Measurements from ENCODE around the gene CHD6. TPM values are rescaled to one million over a fixed set of nuclear protein-coding genes. Genes with fewer than 3 reads are reported as not detected.
A peak's percentile ranks its signal among the peaks of the same experiment; 100 is the strongest.

The CHD6 gene
- total and polyA plus RNA-seq, 8 donors, result 9.8 to 32.6 (median 19.5) TPM

DNA sequence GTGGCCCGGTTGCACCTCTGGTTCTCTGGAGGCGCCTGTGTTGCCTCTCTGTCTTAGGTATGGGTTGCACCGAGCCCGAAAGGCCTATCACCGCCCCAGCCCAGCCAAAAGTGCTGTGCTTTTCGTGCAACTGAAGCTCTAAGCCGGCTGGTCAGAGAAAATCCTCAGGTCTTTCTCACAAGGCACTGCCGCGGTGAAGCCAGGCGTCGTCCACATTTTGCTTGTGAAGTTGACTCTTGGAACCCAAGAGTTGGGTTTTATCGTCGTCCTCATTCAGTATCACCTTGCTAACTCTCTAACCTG is 250.8 kb downstream of the CHD6 start:
- Histone ChIP-seq H3K36me3 (no peaks in the 10 kb centered on the region), H3K4me1 (no peaks in the 10 kb centered on the region), H3K27ac (no peak overlapping the region), H3K27me3 (peaks cover 0 to 13% (median 0%) of the 10 kb centered on the region in 4 donors), H3K4me3 (no peak overlapping the region), H3K9me3 (no peaks in the 10 kb centered on the region)
- no peak for TF ChIP-seq CTCF (IDR thresholded peaks at IDR 0.05)
- FAIRE-seq (no peak), DNase-seq (no peak), ATAC-seq (no peak)
- WGBS, 2 donors, result 56 to 65% methylated on average over 13 of the region's 13 CpGs
- intact Hi-C loops (cut with DNase I), result no loop called here

DNA sequence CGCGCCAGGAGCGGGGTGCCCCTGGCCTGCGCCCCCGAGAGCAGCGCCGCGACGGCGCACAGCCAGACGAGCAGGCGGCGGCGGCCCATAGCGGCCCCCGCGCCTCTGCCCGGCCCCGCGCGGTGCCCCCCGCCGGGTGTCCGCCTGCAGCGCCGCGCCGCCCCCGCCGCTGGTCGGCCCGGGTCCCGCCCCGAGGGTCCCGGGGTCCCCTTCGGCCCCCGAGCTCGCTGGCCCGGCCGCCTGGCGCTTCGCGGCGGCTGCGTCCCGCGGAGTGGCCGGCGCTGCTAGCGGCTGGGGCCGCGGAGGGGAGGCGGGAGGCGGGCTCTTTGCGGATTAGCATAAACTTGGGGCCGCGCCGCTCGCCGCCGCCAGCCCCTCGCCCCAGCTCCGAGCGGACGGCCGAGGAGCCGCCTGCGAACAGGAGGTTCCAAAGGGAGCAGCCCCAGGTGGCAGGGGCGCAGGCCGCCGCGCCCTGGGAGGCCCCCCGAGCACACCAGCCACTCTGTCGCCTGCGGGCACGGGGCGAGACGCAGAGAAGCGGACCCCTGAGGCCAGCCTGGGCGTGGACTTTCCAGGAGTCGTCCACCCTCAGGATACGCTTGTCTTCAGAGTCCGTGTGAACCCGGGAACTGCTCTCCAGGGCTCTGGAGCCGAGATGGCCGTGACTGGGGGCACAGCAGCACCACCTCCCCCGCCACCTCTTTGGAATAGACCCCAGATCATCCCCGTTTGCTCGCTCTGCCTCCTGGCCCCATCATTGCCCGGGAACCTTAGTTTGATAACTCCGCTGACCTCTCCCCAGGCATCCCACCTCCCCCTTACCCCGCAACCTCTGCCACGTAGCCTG is 251.4 kb downstream of the CHD6 start, which contains the start of gene EMILIN3:
EMILIN3 (minus strand) TSS at position 273 of the 847 bp plus-strand sequence; CDS start at position 89, 184 bp downstream.
- no peaks in the 10 kb centered on the region for H3K9me3 ChIP-seq
- no peak for ATAC-seq
- no peak for FAIRE-seq
- H3K36me3 ChIP-seq, result no peaks in the 10 kb centered on the region
- no peak within 1 kb of the TSS for H3K27ac ChIP-seq
- no peak for DNase-seq
- no peaks in the 10 kb centered on the region for H3K4me1 ChIP-seq
- peaks cover 0 to 13% (median 0%) of the 10 kb centered on the region in 4 donors for H3K27me3 ChIP-seq
- H3K4me3 ChIP-seq, result peak within 1 kb of the TSS in 2 of 4 donors; percentile 13 to 30
- TF ChIP-seq CTCF (IDR thresholded peaks at IDR 0.05), result no peak
- WGBS, 2 donors, result 8 to 10% methylated on average over 50 to 93 of the region's 93 CpGs
- intact Hi-C loops (cut with DNase I), result no loop called here

GRCh38 chr20:41365777-41366545 is 252.2 kb downstream of the CHD6 start:
- no peak for TF ChIP-seq CTCF (IDR thresholded peaks at IDR 0.05)
- intact Hi-C loops (cut with DNase I), result no loop called here
- H3K27me3 ChIP-seq, result peaks cover 0 to 13% (median 0%) of the 10 kb centered on the region in 4 donors
- H3K4me3 ChIP-seq, result peak overlapping the region in 2 of 4 donors; percentile 13 to 30
- no peaks in the 10 kb centered on the region for H3K36me3 ChIP-seq
- ATAC-seq (peak in 2 of 4 donors; percentile 18 to 38), DNase-seq (no peak), FAIRE-seq (no peak)
- no peaks in the 10 kb centered on the region for H3K4me1 ChIP-seq
- no peak overlapping the region for H3K27ac ChIP-seq
- no peaks in the 10 kb centered on the region for H3K9me3 ChIP-seq
- WGBS, 2 donors, result 6 to 9% methylated on average over 56 to 76 of the region's 76 CpGs

DNA sequence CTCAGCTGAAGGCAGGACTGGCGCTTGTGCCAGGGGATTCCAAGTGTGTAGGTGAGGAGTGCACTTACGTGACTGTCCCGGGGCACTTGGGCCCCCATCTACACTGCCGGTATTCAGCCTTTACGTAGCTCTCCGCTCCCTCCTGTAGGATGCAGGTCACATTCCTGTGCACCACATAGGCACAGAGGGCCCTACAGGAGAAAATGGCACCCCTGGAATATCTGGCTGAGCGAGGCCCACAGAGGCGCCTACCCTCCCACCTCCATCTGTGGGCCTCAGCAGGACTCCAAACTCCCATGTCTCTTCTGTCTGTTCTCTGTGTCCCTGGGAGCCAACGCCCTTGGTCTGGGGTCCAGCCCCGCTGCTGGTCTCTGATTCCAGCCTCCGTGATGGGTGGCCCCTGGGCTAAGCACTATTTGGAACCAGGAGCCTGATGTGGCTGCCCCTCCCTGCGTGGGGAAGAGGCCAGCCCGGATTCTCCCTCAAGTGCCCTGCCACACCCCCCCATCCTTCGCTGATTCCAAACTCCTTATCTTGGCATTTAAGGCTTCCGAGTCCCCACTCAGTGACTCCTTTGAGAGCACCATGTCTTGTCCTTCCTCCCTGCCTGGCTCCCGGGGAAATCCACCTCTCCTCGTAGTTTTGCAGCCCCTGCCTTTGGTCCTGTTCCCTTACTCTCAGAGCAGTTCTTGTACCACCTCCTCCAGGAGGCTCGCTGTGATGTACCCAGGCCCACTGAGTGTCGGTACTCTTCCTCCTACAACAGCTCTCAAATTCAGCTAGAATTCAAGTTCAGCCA is 253.0 kb downstream of the CHD6 start:
- H3K36me3 ChIP-seq, result no peaks in the 10 kb centered on the region
- DNase-seq (no peak), FAIRE-seq (no peak), ATAC-seq (no peak)
- H3K27ac ChIP-seq, result no peak overlapping the region
- H3K9me3 ChIP-seq, result no peaks in the 10 kb centered on the region
- H3K4me3 ChIP-seq, result no peak overlapping the region
- 82 to 90% methylated on average over 19 of the region's 19 CpGs for WGBS, 2 donors
- no peak for TF ChIP-seq CTCF (IDR thresholded peaks at IDR 0.05)
- no peaks in the 10 kb centered on the region for H3K4me1 ChIP-seq
- intact Hi-C loops (cut with DNase I), result no loop called here
- peaks cover 0 to 13% (median 0%) of the 10 kb centered on the region in 4 donors for H3K27me3 ChIP-seq

Measured in pancreas (tissue), 10 donors.